ENCODE data around the gene ADAM23.

ADAM23 gene

GRCh38 chr2:206424134-206424533 lies 19.2 kb upstream of the ADAM23 start:
- Histone ChIP-seq H3K27ac (ENCODE audit: low read depth, low read length) (no peak overlapping the region), H3K4me3 (ENCODE audit: low read depth in 1 of 2, low read length in 2 of 2) (no peak overlapping the region), H3K9me3 (ENCODE audit: low read length) (no peaks in the 10 kb centered on the region), H3K36me3 (ENCODE audit: insufficient read depth, low read length) (no peaks in the 10 kb centered on the region), H3K27me3 (ENCODE audit: control insufficient read depth in 1 of 2, insufficient read depth in 2 of 2, low read length in 2 of 2) (no peaks in the 10 kb centered on the region), H3K4me1 (ENCODE audit: insufficient read depth, low read length) (no peaks in the 10 kb centered on the region), H3K9ac (ENCODE audit: low read length) (no peak overlapping the region)

DNA sequence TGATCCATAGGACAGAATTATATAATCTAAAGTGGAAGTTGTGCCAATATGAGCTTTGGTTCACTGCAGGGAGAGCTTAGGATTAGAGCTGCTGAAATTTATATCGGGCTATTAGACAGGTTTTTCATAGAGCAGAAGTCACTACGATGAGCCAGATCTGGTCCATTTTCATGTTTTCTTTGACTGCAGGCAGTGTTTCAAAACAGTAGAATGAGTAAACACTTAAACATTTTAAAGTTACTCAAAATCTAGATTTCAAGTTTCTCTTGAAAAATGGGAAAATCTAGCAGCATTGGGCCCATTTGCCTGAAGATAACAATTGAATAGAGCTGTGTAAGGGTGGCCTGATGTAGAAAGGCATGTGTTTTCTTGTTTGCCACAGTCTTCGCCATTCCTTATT lies 14.5 kb upstream of the ADAM23 start:
- H3K4me1 ChIP-seq (ENCODE audit: insufficient read depth, low read length): no peaks in the 10 kb centered on the region
- no peak overlapping the region for H3K27ac ChIP-seq (ENCODE audit: low read depth, low read length)
- H3K36me3 ChIP-seq (ENCODE audit: insufficient read depth, low read length): no peaks in the 10 kb centered on the region
- no peak overlapping the region for H3K4me3 ChIP-seq (ENCODE audit: low read depth in 1 of 2, low read length in 2 of 2)
- H3K9ac ChIP-seq (ENCODE audit: low read length): no peak overlapping the region
- H3K27me3 ChIP-seq (ENCODE audit: control insufficient read depth in 1 of 2, insufficient read depth in 2 of 2, low read length in 2 of 2): no peaks in the 10 kb centered on the region
- H3K9me3 ChIP-seq (ENCODE audit: low read length): no peaks in the 10 kb centered on the region

- H3K27ac ChIP-seq (ENCODE audit: low read depth, low read length): no peak overlapping the region
- no peaks in the 10 kb centered on the region for H3K27me3 ChIP-seq (ENCODE audit: control insufficient read depth in 1 of 2, insufficient read depth in 2 of 2, low read length in 2 of 2)
- no peak overlapping the region for H3K9ac ChIP-seq (ENCODE audit: low read length)
- no peaks in the 10 kb centered on the region for H3K9me3 ChIP-seq (ENCODE audit: low read length)
- H3K36me3 ChIP-seq (ENCODE audit: insufficient read depth, low read length): no peaks in the 10 kb centered on the region
- H3K4me1 ChIP-seq (ENCODE audit: insufficient read depth, low read length): no peaks in the 10 kb centered on the region
- H3K4me3 ChIP-seq (ENCODE audit: low read depth in 1 of 2, low read length in 2 of 2): no peak overlapping the region
Observed at GRCh38 chr2:206430452-206430851, 12.9 kb upstream of the ADAM23 start.

DNA sequence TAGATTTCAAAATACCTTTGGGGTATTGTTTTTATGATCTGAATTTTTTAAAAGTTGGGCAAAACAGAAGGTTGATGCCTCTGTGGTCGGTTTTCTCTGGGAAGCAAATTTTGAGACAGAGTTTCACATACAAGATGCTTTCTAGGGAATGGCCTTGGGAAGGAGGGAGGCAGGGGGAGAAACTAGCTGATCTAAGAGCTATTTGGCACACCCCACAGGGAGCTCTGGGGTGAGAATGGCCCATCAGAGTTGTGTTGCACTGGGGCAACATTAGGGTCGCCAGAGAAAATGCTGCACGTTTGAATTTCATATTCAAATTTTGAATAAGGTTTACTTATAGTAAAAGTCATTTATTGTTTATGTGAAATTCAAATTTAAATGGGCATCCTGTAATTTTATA lies 11.9 kb upstream of the ADAM23 start:
- H3K27me3 ChIP-seq (ENCODE audit: control insufficient read depth in 1 of 2, insufficient read depth in 2 of 2, low read length in 2 of 2): no peaks in the 10 kb centered on the region
- no peaks in the 10 kb centered on the region for H3K9me3 ChIP-seq (ENCODE audit: low read length)
- H3K36me3 ChIP-seq (ENCODE audit: insufficient read depth, low read length): no peaks in the 10 kb centered on the region
- no peak overlapping the region for H3K4me3 ChIP-seq (ENCODE audit: low read depth in 1 of 2, low read length in 2 of 2)
- no peak overlapping the region for H3K27ac ChIP-seq (ENCODE audit: low read depth, low read length)
- H3K9ac ChIP-seq (ENCODE audit: low read length): no peak overlapping the region
- H3K4me1 ChIP-seq (ENCODE audit: insufficient read depth, low read length): no peaks in the 10 kb centered on the region

DNA sequence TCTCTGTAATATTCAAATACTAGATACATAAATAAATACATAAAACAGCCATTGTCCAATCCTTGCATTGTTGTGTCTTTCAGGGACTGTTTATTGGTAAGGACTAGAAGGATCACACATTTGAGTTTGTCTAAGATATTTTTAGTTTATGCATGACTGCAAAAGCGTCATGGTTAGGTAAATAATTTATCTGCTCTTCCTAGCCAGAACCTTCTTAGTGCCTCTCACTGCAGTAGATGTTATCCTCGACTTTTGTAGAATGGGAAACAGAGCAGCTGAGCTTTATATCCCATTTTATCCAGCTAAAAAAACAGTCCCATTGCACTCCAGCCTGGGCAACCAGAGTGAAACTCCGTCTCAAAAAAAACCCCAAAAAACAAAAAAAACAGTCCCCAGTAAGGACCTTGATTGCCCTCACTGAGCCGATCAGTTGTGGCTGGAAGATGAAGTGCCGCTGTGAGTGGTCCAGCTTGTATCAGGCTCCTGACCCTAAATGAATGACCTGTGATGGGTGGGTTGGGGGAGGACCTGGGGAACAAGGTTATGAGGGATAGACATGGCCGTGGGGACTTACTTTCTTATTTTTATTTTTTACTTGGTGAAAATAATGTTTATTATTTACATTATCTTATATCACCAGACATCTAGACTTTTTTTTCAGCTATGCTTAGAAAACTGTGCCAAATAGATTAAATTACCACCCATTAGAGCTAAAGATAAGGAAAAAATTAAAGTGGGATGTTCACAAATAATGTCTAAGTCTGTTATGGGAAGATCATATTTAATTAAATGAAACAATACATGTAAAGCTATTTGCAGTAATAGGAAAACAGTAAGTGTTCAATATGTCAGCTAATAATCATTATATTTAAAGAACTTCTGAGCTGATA lies 10.9 kb upstream of the ADAM23 start:
- Histone ChIP-seq H3K27me3 (ENCODE audit: control insufficient read depth in 1 of 2, insufficient read depth in 2 of 2, low read length in 2 of 2) (no peaks in the 10 kb centered on the region), H3K9me3 (ENCODE audit: low read length) (no peaks in the 10 kb centered on the region), H3K4me3 (ENCODE audit: low read depth in 1 of 2, low read length in 2 of 2) (no peak overlapping the region), H3K4me1 (ENCODE audit: insufficient read depth, low read length) (no peaks in the 10 kb centered on the region), H3K9ac (ENCODE audit: low read length) (no peak overlapping the region), H3K36me3 (ENCODE audit: insufficient read depth, low read length) (no peaks in the 10 kb centered on the region), H3K27ac (ENCODE audit: low read depth, low read length) (no peak overlapping the region)

- Histone ChIP-seq H3K27me3 (ENCODE audit: control insufficient read depth in 1 of 2, insufficient read depth in 2 of 2, low read length in 2 of 2) (no peaks in the 10 kb centered on the region), H3K27ac (ENCODE audit: low read depth, low read length) (no peak overlapping the region), H3K4me1 (ENCODE audit: insufficient read depth, low read length) (no peaks in the 10 kb centered on the region), H3K9ac (ENCODE audit: low read length) (no peak overlapping the region), H3K4me3 (ENCODE audit: low read depth in 1 of 2, low read length in 2 of 2) (no peak overlapping the region), H3K36me3 (ENCODE audit: insufficient read depth, low read length) (no peaks in the 10 kb centered on the region), H3K9me3 (ENCODE audit: low read length) (no peaks in the 10 kb centered on the region)
Observed at GRCh38 chr2:206433190-206433589, 10.1 kb upstream of the ADAM23 start.

- H3K27ac ChIP-seq (ENCODE audit: low read depth, low read length): no peak overlapping the region
- no peaks in the 10 kb centered on the region for H3K27me3 ChIP-seq (ENCODE audit: control insufficient read depth in 1 of 2, insufficient read depth in 2 of 2, low read length in 2 of 2)
- no peaks in the 10 kb centered on the region for H3K4me1 ChIP-seq (ENCODE audit: insufficient read depth, low read length)
- no peaks in the 10 kb centered on the region for H3K36me3 ChIP-seq (ENCODE audit: insufficient read depth, low read length)
- H3K4me3 ChIP-seq (ENCODE audit: low read depth in 1 of 2, low read length in 2 of 2): no peak overlapping the region
- no peaks in the 10 kb centered on the region for H3K9me3 ChIP-seq (ENCODE audit: low read length)
- H3K9ac ChIP-seq (ENCODE audit: low read length): no peak overlapping the region
Observed at GRCh38 chr2:206433686-206434085, 9.6 kb upstream of the ADAM23 start.

GRCh38 chr2:206435742-206436141 lies 7.6 kb upstream of the ADAM23 start:
- Histone ChIP-seq H3K4me1 (ENCODE audit: insufficient read depth, low read length) (no peaks in the 10 kb centered on the region), H3K9me3 (ENCODE audit: low read length) (no peaks in the 10 kb centered on the region), H3K36me3 (ENCODE audit: insufficient read depth, low read length) (no peaks in the 10 kb centered on the region), H3K27me3 (ENCODE audit: control insufficient read depth in 1 of 2, insufficient read depth in 2 of 2, low read length in 2 of 2) (peaks cover 4 to 9% of the 10 kb centered on the region in 2 donors), H3K4me3 (ENCODE audit: low read depth in 1 of 2, low read length in 2 of 2) (no peak overlapping the region), H3K27ac (ENCODE audit: low read depth, low read length) (no peak overlapping the region), H3K9ac (ENCODE audit: low read length) (no peak overlapping the region)

DNA sequence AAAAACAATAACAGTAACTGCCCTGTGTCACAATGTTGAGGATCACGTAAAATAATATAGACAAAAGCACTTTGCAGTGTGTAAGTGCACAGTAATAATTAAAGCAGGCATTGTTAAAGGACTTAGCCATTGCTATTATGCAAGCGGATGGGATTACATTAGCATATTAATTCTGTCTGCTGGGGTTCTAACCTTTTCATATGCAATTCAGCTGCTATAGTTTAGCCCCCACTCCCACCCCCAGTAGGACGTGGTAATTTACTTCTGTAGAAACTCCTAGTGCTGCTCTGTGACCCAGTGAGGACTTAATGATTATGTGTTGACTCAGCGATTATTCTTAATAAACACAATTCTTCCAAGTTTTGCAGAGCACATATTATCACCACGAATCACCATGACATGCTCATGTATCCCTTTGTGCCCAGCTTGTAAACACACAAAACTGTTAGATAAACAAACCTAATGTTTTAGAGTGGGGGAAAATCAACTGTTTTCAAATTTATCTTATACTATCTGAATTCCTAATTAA lies 5.1 kb upstream of the ADAM23 start:
- H3K9ac ChIP-seq (ENCODE audit: low read length): no peak overlapping the region
- H3K27ac ChIP-seq (ENCODE audit: low read depth, low read length): no peak overlapping the region
- no peaks in the 10 kb centered on the region for H3K9me3 ChIP-seq (ENCODE audit: low read length)
- H3K36me3 ChIP-seq (ENCODE audit: insufficient read depth, low read length): no peaks in the 10 kb centered on the region
- H3K4me3 ChIP-seq (ENCODE audit: low read depth in 1 of 2, low read length in 2 of 2): no peak overlapping the region
- peaks cover 6% of the 10 kb centered on the region for H3K4me1 ChIP-seq (ENCODE audit: insufficient read depth, low read length)
- H3K27me3 ChIP-seq (ENCODE audit: control insufficient read depth in 1 of 2, insufficient read depth in 2 of 2, low read length in 2 of 2): peaks cover 16 to 29% of the 10 kb centered on the region in 2 donors

DNA sequence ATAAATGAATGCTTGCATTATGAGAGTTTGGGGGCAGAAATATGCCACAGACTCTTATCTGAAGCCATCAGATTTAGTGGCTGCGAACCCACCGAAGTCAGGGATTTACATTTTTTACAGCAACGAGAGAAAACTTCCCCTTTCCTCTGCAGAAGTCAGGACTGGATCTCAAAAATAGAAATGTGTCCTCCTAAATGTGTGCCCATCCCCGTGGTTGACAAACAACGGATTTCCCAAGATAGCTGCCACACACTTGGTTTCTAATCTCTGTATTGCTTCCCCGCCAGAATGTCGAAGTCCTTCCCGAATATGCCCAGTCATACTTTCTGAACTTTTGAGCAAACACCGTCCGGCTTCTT lies 879 bp upstream of the ADAM23 start:
- H3K4me1 ChIP-seq (ENCODE audit: insufficient read depth, low read length): peaks cover 6% of the 10 kb centered on the region
- H3K27me3 ChIP-seq (ENCODE audit: control insufficient read depth in 1 of 2, insufficient read depth in 2 of 2, low read length in 2 of 2): peaks cover 16 to 37% of the 10 kb centered on the region in 2 donors
- H3K36me3 ChIP-seq (ENCODE audit: insufficient read depth, low read length): no peaks in the 10 kb centered on the region
- H3K27ac ChIP-seq (ENCODE audit: low read depth, low read length): no peak overlapping the region
- H3K9me3 ChIP-seq (ENCODE audit: low read length): no peaks in the 10 kb centered on the region
- peak overlapping the region; percentile 14 to 22 for H3K4me3 ChIP-seq (ENCODE audit: low read depth in 1 of 2, low read length in 2 of 2)
- H3K9ac ChIP-seq (ENCODE audit: low read length): no peak overlapping the region

- H3K9me3 ChIP-seq (ENCODE audit: low read length): no peaks in the 10 kb centered on the region
- peak overlapping the region in 1 of 2 donors; percentile 48 for H3K4me3 ChIP-seq (ENCODE audit: low read depth in 1 of 2, low read length in 2 of 2)
- no peak overlapping the region for H3K9ac ChIP-seq (ENCODE audit: low read length)
- no peaks in the 10 kb centered on the region for H3K36me3 ChIP-seq (ENCODE audit: insufficient read depth, low read length)
- H3K27me3 ChIP-seq (ENCODE audit: control insufficient read depth in 1 of 2, insufficient read depth in 2 of 2, low read length in 2 of 2): peaks cover 16 to 37% of the 10 kb centered on the region in 2 donors
- H3K4me1 ChIP-seq (ENCODE audit: insufficient read depth, low read length): peaks cover 6% of the 10 kb centered on the region
- no peak overlapping the region for H3K27ac ChIP-seq (ENCODE audit: low read depth, low read length)
Observed at GRCh38 chr2:206443735-206444527, 599 bp downstream of the ADAM23 start.
